Measurements from ENCODE around the gene TMED1.

Gene TMED1

DNA sequence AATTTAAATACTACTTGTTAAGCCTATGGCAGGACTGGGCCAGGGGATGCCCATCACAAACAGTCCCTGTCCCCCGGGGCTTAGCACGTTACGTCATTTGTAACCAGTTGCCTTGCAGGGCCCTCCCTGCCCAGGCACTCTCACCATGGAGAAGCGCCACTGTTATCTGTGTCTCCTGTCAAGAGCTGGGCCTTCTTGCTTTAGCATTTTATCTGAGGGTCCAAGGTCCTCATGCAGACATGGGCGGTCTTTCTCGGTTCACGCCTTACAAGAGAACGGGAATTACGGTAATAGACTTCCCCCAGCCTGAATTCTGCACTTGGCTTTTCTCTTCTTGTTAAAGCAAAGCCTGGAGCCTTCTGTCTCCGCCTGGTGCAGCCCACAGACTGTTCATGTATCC lies 46.1 kb downstream of the TMED1 start:
- no peak for DNase-seq
- in situ Hi-C loops (cut with HindIII; ENCODE audit: low pct_ligation_motif_present, low pct_unique_long_range_greater_than_20kb, low sequenced_read_pairs): no loop called here

DNA sequence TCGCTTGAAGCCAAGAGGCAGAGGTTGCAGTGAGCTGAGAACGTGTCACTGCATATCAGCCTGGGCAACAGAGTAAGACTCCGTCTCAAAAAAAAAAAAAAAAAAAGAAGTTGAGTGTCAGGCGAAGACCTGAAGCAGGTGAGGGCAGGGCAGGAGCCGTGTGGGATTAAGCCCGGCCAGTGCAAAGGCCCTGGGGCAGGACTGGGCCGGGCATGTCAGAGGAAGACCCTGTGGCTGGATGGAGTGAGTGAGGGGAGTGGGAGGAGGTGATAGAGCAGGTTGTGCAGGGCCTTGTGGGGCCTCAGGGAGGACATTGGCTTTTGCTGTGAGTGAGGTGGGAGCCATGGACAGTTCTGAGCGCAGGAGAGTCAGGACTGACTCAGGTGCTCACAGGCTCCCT lies 47.9 kb downstream of the TMED1 start:
- no peak for DNase-seq
- in situ Hi-C loops (cut with HindIII; ENCODE audit: low pct_ligation_motif_present, low pct_unique_long_range_greater_than_20kb, low sequenced_read_pairs): no loop called here

DNA sequence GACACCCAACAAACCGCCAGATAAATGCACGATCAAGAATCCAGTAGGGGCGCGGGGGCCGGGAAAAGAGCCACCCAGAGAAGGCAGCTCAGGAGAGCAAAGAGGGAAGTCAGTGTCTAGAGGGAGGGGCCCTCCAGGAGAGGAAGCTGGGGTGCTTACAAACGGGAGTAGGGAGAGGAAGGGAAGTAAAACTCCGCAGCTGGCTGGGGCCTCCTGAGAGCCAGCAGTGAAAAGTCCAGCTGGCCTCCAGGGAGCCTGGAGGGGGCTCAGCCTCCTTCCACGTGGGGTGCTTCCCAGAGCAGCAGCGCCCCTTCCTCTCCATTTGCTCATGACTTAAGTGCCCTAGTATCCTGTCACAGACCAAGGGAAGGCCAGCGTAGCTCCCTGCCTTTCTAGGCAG lies 51.8 kb downstream of the TMED1 start:
- in situ Hi-C loops (cut with HindIII; ENCODE audit: low pct_ligation_motif_present, low pct_unique_long_range_greater_than_20kb, low sequenced_read_pairs): no loop called here
- no peak for DNase-seq

DNA sequence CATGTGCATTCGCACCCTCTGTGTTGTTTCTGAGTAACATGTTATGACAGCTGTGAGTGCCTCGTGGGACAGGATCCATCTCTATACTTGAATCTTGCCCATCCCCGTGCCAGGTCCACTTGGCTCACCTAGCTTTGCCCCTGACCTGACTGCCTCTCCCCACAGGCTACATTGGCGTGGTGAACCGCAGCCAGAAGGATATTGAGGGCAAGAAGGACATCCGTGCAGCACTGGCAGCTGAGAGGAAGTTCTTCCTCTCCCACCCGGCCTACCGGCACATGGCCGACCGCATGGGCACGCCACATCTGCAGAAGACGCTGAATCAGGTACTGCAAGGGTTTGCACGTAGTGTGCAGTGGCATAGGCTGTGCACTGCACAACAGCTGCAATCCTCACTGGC lies 53.2 kb downstream of the TMED1 start:
- no peak for DNase-seq
- in situ Hi-C loops (cut with HindIII; ENCODE audit: low pct_ligation_motif_present, low pct_unique_long_range_greater_than_20kb, low sequenced_read_pairs): no loop called here

Data from ACHN (cell line).